Amniotic stem cell (primary cell): ENCODE data around the gene CD200.

Experiments used
- DNase-seq: peaks from one replicate; lab custom pipeline; 2025; lab: John Stamatoyannopoulos, UW

The CD200 gene, protein sequence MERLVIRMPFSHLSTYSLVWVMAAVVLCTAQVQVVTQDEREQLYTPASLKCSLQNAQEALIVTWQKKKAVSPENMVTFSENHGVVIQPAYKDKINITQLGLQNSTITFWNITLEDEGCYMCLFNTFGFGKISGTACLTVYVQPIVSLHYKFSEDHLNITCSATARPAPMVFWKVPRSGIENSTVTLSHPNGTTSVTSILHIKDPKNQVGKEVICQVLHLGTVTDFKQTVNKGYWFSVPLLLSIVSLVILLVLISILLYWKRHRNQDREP

DNA sequence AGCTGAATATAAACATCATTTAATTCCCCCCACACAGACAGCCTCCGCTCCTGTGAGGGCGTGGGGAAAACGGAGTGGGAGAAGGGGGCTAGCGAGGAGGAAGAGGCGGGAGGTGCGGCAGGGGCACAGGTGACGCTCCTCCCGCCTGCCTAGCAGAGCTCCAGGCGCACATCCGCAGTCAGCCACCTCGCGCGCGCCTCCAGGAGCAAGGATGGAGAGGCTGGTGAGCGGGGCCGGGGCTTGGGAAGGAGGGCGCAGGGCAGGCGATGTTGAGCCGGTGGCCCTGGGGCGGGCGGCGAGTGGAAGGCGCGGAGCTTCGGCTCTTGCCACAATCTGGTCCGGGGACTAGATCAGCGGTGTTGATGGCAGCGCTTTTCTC, at the start of gene CD200:
CD200 (plus strand) TSS at position 155 of the 379 bp plus-strand sequence; CDS start at position 212, 57 bp downstream.
- DNase-seq: no peak

DNA sequence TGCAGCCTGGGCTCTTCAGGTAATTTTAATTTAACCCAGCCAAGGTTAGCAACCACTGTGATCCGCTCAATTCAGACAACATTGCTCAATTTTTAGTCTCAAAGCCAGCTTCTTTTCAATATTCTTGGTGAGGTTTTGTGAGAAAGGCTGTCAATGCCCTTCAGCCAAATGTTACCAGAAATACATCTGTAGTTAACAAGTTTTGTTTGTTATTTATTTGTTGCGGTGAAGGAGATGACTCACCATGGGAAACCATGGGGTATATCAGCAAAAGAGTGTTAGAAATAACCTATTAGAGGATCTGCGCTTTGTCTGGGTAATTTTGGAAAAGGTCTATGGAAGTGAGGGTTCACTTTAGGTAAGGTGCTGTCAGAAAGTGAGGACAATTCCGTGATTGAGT, 43.9 kb upstream of the CD200 start:
- no peak for DNase-seq

DNA sequence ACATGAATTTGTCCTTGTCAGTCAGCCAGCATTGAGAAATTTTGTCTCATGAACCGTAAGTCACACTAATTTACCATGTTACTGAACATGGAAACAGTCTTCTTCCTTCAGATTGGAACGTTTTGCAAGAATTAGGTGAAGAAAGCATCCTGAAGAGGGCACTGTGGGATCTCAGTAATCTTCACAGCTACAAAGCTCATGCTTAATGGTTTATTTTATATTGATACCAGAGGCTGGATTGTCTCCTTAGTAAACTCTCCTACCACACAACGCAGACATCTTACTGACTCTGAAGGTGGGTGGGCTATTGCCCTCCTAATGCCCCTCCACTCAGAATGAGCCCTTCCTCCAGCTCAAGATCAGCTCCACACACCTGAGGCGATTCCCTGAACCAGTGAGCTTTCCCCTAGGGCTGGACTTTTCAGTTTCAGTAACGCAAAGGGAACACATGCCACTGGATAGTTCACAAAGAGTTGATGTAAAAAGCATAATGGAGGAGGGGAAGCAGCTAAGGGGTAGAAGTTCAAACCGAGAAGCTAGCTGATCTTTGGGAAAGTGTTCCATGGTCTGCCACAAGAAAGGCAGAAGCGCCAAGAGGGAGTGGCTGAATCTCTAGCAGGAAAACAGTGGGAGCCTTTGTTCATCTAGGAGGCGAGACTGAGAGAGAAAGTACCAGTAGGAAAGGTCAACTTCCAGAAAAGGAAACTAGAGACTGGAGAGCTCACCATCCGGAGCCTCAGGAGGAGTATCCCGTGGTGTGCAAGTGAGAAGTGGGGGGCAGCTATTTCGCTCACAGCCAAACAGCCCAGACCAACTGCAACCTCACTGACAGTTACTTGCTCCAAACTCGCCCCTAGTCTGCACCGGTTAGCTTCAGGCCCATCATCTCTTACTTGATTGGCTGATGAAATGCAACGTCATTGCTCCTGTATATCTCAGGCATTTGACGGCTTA, 39.3 kb upstream of the CD200 start, which contains the start of gene SLC9C1:
SLC9C1 (minus strand) TSS at position 849 of the 954 bp plus-strand sequence. CDS start 7,425 bp downstream, outside the sequence.
- peak; percentile 26 for DNase-seq

DNA sequence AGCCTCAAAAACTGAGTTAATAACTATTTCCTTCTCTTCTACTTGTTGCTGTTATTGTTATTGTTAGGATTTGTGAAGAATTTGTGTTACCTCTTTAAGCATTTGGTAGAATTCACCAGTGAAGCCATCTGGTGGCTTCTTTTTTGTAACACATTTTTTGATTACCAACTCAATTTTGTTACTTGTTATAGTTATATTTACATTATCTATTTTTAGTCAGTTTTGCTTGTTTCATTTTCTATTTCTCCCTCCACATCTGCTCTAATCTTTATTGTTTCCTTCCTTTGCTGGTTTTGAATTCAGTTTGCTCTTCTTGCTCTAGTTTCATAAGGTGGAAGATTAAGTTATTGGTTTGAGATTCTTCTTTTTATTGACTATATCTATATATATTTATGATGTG, 35.2 kb upstream of the CD200 start:
- no peak for DNase-seq

DNA sequence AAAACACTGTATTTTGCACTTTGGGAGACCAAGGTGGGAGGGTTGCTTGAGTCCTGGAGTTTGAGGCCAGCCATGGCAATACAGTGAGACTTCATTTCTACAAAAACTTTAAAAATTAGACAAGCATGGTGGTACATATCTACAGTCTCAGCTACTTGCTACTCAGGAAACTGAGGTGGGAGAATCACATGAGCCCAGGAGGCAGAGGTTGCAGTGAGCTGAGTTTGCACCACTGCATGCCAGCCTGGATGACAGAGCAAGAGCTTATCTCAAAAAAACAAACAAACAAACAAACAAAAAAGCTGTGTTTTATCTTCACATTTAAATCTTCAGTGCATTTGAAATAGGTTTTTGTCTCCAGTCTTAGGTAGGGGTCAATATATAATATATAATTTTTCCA, 34.2 kb upstream of the CD200 start:
- DNase-seq: no peak

DNA sequence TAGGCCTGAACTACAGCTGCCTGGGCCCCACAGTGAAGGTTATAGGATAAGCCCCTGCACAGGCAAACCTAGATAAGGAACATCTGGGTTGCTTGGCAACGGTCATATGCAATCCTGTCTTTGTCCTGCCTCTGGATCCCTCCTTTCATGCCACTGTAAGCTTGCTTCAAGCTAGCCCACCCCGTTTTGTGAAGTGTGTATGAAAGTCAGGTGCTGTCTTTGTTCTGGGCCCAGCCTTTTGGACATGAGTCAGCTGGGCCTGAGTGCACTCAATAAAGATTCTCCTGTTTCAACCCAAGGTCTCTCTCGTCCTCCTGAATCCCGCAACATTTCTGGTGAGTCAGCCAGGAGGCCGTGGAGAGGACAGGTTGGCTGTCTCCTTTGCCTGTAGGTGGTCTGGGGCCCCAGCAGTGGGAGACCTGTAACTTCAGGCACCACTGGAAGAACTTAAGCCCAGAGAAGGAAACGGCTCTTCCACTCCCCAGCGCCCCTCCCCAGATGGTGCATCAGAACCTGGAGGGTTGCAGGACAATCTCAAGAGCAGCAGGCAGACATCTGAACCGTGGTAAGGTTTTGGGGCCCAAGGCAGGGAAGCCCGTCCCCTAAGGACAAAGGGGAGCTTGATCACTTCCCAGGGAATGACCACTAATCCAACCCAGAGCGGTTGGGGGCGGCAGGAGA, 30.7 kb upstream of the CD200 start:
- no peak for DNase-seq

DNA sequence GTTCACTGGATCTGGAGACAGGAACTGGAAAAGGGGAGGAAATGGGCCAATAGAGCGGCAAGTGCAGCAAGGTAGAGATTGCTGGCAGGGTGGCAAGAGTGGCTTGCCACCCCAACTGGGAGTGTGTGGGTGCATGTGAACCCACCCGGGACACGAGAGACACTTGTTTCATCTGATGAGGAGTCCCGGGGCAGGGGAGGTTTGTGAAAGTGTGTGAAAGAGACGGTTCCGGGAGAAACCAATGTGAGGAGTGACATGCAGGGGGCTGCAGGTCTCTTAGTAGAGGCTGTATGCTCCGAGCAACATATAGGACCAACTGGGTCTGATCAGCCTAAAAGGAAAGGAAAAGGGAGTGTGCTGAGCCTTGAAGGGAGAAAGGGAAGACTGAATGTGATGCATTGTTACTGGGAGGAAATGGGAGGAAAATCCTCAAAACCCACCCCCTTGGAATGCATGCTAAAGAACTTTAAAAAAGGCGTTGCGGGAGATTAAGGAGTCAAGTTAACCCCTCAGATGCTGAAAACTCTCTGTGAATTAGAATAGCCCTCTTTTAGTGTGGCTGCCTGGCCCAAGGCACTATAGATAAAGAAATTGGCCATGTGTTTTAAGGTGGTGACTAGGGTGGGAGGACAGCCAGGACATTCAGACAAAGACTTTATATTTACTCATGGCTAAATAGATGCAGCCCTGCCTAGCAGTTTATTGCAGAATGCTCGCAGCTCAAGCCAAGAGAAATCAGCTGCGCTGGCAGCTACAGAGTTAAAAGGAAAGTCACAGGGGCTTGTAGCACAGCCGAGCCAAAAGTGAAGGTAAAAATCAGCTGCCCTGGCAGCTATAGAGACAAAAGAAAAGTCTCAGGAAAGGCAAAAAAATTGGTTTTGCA, 29.8 kb upstream of the CD200 start:
- no peak for DNase-seq

DNA sequence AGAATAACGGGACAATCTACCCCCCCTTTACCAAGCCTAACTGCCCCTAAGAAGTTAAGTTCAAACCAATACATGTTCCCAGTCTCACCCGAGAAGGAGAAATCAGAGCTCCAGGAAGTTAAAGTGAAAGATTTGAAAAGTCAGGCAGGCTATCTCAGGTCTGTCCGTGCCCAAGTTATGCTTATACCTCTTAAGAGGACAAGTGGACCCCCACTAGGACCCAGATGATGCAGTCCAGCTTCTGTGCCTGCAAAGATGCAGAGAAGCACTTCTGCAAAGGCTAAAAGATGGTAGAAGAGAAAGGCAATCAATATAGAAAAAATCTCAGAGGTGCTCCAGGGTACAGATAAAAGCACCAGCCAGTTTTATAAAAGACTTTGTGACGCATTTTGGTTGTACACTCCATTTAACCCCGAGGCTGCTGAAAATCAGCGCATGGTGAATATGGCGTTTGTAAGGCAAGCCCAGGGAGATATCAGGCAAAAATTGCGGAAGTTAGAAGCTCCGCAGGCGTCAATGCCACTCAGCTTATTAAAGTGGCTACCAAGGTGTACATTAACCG, 29.1 kb upstream of the CD200 start:
- DNase-seq: no peak

DNA sequence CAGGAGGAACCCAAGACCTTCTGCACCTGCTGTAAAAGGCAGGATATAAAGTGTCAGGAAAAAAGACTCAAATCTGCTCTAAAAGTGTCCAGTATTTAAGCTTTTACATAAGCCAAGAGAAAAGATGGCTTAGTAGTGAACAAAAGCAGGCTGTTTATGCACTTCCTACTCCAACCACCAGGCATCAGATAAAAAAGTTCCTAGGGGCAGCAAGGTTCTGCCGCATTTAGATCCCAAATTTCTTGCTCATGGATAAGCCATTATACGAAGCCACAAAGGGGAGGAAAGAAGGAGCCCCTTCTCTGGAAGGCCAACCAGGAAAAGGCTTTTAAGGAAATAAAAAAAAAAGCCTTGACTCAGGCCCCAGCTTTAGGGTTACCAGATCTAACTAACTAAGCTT, 28.3 kb upstream of the CD200 start:
- no peak for DNase-seq

DNA sequence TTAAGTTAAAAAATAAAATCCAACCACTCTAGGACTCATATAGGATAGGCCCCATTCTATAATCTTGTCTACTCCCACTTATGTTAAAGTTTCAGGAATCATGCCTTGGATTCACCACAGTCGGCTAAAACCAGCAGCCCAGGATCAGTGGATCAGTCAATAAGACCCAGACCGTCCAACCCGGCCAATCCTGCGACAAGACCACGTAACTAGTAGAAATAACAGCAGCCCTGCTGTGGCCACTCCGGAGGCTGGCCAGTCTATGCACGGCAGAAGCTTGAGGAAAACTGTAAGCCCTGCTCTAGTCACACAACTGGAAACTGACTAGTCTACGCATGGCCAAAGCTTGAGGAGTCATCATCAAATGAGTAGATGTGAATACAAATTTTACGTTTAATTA, 26.1 kb upstream of the CD200 start:
- no peak for DNase-seq

DNA sequence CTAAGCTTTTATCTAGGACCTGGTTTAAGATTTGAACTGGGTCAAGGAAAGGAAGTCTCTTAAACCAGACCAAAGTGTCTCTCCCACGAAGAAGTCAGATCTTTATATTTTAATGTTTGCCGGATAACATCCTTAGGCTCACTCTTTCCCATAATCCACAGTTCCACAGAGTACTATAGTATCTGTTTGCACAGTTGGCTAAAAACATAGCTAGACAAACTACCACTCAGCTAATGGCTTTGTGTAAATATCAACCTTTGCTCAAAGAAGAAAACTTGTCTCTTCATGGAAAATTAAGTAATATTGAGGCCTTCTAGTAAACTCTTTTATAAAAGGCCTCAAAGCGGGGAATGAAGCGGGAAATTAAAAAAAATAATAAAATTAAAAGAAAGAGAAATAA, 25.4 kb upstream of the CD200 start:
- DNase-seq: no peak

DNA sequence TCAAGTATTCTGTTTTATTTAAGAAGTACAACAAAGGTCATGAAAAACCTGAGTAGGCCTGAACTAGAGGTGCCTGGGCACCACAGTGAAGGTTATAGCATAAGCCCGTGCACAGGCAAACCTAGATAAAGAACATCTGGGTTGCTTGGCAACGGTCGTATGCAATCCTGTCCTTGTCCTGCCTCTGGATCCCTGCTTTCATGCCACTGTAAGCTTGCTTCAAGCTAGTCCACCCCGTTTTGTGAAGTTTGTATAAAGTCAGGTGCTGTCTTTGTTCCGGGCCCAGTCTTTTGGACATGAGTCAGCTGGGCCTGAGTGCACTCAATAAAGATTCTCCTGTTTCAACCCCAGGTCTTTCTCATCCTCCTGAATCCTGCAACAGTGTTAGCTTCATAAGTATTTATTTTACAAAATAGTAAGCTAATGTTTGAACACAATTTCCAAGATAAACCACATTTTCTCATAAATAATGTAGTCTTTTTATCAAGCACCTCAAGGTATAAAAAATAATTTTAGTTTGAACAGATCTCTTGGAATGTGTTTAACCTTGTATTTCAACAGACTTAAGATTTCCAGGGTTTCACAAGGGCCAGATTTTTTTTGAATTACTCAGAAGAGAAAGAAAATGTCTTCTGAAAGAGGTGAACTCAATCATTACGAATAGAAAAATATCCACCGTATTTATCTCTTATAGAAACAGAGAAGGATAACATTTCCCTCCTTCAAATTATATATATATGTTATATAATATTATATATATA, 24.6 kb upstream of the CD200 start:
- no peak for DNase-seq

DNA sequence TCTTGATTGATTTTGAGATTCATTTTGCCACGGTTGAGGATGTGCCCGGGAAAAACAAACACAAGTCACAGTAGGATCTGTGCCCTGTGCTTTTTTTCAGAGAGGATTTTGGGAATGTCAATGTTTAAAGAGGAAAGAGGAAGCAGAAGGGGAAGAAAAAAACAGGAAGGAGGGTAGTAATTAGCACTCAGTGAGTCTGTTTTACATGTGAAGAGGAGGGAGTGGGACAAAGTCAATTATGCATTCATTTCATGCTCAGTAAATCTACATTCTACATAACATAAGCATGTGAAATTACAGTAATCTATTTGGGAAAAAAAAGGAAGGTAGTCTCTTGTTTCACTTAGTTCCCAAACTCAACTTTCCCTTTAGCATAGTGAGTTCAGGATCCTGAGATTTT, 18.3 kb upstream of the CD200 start:
- no peak for DNase-seq

DNA sequence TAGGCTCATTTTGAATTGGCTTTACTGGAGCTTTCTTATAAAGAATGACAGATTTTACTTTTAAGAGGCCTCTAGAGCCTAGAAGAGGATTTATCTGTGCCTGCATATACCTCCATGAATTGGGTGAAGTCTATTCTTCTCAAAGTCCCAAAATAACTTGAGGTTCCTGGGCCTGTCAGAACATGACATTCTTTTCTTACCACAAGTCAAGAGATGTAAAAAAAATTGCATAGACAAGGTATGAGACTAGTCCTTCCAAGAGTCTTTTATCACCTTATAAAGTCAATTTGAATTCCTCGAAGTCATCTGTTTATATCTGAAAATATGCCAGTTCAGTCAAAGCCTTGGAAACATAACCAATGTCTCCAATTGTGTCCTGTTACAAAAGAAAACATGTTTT, 17.2 kb upstream of the CD200 start:
- DNase-seq: no peak

DNA sequence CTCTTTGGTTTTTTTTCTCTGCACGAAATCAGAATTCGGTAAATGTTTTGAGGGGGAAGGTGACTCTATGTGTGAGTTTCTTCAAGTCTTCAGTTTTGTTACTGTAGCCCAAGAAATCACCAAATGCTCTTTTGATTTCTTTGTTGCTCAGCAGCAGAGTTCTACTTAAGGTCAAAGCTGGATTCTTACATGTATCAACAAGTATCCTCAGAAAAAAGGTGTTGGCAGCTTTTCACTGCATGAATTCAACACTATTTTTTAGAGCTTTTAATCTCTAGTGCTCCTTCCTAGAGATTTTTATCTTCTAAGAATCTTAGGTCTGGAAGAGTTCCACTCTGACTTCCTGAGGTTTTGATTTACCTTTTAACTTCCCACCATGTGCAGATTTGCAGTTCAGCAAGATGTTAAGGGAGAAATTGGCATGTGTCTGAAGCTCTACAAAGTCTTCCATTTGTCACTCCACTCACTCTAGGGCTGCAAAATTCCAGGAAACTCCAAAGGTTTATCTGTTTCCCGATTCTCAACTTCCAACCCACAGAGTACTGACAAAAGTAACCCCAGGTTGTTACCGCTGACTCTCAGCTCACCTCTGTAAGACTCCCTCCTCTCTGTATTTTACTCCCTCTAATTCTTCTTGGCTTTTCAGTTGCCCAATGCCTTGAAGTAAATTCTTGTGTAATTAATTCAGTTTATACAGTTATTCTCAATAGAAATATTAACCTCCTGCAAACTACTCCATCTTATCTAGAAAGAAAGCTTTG, 13.3 kb upstream of the CD200 start:
- no peak for DNase-seq

DNA sequence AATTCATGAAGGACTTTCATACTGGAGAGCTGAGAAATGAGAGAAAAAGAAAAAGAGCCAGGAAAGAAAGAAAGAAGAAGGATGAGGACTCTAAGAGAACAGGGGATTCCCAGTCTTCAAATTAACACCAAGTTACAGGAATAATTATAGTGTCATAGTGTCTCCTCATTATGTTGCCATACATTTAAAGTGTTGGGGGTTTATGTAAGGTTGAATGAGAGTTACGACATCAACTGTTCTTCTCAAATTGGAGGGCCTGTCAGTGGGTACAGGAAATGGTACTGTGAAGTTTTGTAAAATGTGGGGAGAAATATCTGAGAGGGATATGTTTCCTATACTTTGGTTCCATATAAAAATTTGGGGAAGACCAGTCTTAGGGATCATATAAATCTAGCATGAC, 12.3 kb upstream of the CD200 start:
- no peak for DNase-seq

DNA sequence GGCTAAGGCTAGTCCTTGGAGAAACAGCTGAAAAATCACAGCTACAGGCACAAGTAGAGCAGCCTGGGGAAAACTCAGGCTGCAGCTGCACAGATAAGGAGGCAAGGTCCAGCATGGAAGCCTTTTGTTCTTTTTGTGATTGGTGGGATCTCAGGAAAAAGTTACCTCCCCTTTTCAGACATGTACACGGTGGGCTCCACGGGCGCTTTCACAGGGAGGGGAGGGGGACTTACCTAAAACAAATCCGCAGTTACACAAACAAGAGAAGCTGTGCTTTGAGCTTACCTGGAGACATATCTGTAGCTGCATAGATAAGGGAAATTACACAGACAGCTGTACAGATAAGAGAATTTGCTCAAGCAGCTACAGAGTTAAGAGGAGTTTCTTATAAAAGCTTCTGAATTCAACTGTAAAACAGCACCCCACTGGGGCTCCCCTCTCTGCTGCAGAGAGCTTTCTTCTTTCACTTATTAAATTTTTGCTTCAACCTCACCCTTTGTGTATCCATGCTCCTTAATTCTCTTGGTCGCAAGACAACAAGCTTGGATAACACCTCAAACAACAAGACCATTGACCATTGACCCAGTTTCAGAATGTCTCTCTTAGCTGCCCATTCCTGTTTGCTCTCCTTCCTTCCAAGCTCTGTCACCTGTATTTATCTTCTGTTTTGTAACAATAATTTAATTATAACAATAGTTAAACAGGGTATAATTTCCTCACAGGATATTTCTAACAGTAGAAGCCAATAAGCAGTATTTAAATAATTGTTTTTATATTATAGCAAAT, 10.9 kb upstream of the CD200 start:
- DNase-seq: no peak

DNA sequence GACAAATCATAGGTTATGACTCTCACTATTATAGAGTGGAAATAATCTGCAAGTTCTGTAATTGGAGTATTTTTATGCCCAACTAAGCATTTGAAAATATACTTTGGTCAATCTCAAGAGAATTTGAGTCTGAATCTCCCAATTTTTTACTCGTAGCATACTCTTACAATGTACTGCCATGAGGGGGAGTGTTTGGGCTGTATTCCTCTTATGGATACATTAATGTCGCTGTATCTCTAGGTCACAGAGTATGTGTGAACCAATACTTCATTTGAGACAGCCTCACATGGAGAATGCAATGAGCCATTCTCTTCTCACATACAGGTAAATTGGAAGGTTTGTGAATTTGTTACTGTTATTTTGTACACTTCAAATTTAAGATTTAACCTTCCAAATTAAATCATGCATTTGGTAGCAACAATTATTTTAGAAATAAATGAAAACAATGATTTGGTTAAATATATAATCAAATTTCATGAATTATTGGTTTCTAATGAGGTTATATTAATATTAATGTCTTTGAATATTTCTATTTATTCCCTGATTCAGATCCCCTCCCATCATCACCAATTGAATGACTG, 5.5 kb upstream of the CD200 start:
- peak; percentile 56 for DNase-seq

DNA sequence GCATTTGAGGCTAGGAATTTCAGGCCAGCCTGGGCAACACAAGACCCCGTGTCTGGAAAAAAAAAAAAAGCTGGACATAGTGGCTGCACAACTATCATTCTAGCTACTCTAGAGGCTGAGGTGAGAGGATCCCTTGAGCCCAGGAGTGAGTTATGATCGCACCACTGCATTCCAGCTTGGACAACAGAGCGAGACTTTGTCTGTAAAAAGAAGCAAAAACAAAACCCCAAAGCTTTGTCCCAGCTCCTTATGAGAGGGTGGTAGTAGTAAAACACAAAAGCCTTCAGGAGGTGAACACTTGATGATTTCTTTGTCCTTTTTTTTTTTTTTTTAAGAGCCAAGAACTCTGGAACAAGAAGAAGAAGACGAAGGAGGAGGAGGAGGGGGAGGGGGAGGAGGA, 1.1 kb upstream of the CD200 start:
- DNase-seq: no peak
